ENCODE data around the gene IL34. TPM values are rescaled to one million over a fixed set of nuclear protein-coding genes. Genes with fewer than 3 reads are reported as not detected.

Gene IL34
- total and polyA plus RNA-seq, 2 of the 13 experiments (the other 11 are each of a cell fraction or from before 2014, with no cell fraction given), result 1.2 to 1.3 TPM

DNA sequence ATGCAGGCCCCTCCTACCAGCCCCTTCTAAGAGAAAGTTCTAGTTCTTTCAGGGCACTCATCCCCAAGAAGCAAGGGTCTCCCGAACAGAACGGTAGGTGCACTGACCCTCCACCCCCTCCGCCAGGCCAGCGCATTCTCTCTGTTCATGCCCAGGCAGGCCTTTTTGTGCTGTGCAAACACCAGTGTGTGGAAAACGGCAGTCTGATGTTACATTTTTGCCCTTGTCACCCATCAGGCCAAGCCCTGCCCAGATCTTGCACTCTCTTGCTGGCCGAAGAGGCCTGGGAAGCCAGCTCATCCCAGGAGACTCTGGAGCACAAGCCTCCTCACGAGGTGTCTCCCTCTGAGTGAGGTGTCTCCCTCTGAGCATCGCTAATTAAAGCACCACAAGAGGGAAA is 55.6 kb downstream of the IL34 start (continued):
- TF ChIP-seq ZSCAN25 (CRISPR knock-in tag; IDR thresholded peaks at IDR 0.05) (no peak), RBFOX2 (IDR thresholded peaks at IDR 0.05; ENCODE audit: low read depth, low read length) (no peak), ZNF577 (CRISPR knock-in tag; IDR thresholded peaks at IDR 0.05; ENCODE audit: borderline replicate concordance, low read depth) (no peak), RFXANK (CRISPR knock-in tag; IDR thresholded peaks at IDR 0.05) (no peak), ZNF709 (CRISPR knock-in tag; IDR thresholded peaks at IDR 0.05) (no peak), ZNF337 (CRISPR knock-in tag; IDR thresholded peaks at IDR 0.05; ENCODE audit: borderline replicate concordance, low read depth) (no peak), FIP1L1 (IDR thresholded peaks at IDR 0.05; ENCODE audit: borderline replicate concordance, insufficient read depth, low read depth, low read length) (no peak), ZNF558 (CRISPR knock-in tag; IDR thresholded peaks at IDR 0.05; ENCODE audit: borderline replicate concordance) (no peak), FLYWCH1 (CRISPR knock-in tag; IDR thresholded peaks at IDR 0.05) (no peak)
- TF ChIP-seq, protein P1, sequence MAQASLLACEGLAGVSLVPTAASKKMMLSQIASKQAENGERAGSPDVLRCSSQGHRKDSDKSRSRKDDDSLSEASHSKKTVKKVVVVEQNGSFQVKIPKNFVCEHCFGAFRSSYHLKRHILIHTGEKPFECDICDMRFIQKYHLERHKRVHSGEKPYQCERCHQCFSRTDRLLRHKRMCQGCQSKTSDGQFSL (CRISPR knock-in tag; IDR thresholded peaks at IDR 0.05), result no peak
- TF ChIP-seq, protein P2, sequence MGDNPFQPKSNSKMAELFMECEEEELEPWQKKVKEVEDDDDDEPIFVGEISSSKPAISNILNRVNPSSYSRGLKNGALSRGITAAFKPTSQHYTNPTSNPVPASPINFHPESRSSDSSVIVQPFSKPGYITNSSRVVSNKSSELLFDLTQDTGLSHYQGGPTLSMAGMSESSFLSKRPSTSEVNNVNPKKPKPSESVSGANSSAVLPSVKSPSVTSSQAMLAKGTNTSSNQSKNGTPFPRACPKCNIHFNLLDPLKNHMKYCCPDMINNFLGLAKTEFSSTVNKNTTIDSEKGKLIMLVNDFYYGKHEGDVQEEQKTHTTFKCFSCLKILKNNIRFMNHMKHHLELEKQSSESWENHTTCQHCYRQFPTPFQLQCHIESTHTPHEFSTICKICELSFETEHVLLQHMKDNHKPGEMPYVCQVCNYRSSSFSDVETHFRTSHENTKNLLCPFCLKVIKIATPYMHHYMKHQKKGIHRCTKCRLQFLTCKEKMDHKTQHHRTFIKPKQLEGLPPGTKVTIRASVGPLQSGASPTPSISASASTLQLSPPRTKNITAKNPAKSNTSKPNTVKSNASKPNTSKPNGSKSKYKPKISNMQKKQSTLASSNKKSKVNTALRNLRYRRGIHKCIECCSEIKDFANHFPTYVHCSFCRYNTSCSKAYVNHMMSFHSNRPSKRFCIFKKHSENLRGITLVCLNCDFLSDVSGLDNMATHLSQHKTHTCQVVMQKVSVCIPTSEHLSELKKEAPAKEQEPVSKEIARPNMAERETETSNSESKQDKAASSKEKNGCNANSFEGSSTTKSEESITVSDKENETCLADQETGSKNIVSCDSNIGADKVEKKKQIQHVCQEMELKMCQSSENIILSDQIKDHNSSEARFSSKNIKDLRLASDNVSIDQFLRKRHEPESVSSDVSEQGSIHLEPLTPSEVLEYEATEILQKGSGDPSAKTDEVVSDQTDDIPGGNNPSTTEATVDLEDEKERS (CRISPR knock-in tag; IDR thresholded peaks at IDR 0.05), result no peak
